ENCODE measurements around the gene LRRC7.

- TF ChIP-seq POLR2A (IDR thresholded peaks at IDR 0.05; ENCODE audit: low read depth, low read length) (no peak), POLR2AphosphoS5 (IDR thresholded peaks at IDR 0.05; ENCODE audit: low read depth, low read length) (no peak)
Measured at GRCh38 chr1:69691179-69691578, 123.5 kb downstream of the LRRC7 start.

Data from GM12892 (cell line).